Loucy (cell line): ENCODE data around the gene CFAP53.

Experiments
- H2AFZ ChIP-seq: fragments of 200-600 bp; sonication (generic); 2 replicates; pipeline ENCODE4 v1.6.0; 2016; ENCODE audit warnings: antibody characterized with exemption, mild to moderate bottlenecking, low read length, moderate library complexity
- H3F3A ChIP-seq: fragments of 200-600 bp; 2 replicates; pipeline ENCODE4 v1.6.0; 2016; ENCODE audit warnings: antibody characterized with exemption, low read depth, mild to moderate bottlenecking
- H3K27me3 ChIP-seq: fragments of 200-600 bp; sonication (generic); 2 replicates; pipeline ENCODE4 v1.6.1; 2014; ENCODE audit warnings: low read length, mild to moderate bottlenecking; ENCODE audit not compliant: insufficient read depth, poor library complexity, severe bottlenecking
- H3K36me3 ChIP-seq: fragments of 200-600 bp; sonication (generic); 2 replicates; pipeline ENCODE4 v1.6.1; 2016; ENCODE audit warnings: low read length; ENCODE audit not compliant: insufficient read depth
- H3K4me1 ChIP-seq: fragments of 200-600 bp; sonication (generic); 2 replicates; pipeline ENCODE4 v1.5.1; 2014; ENCODE audit warnings: low read length, mild to moderate bottlenecking; ENCODE audit not compliant: insufficient read depth, poor library complexity, severe bottlenecking
- H3K4me2 ChIP-seq: fragments of 200-600 bp; sonication (generic); 2 replicates; pipeline ENCODE4 v1.6.0; 2014; ENCODE audit warnings: antibody characterized with exemption, low read length, low read depth, mild to moderate bottlenecking; ENCODE audit not compliant: poor library complexity, severe bottlenecking
- H3K4me3 ChIP-seq: fragments of 200-600 bp; sonication (generic); 2 replicates; pipeline ENCODE4 v1.5.1; 2014; ENCODE audit warnings: low read length, mild to moderate bottlenecking, mixed read lengths; ENCODE audit not compliant: poor library complexity, severe bottlenecking
- H3K79me2 ChIP-seq: fragments of 200-600 bp; sonication (generic); 2 replicates; pipeline ENCODE4 v1.6.1; 2014; ENCODE audit warnings: low read length; ENCODE audit not compliant: insufficient read depth
- H3K9ac ChIP-seq: fragments of 200-600 bp; sonication (generic); 2 replicates; pipeline ENCODE4 v1.6.0; 2014; ENCODE audit warnings: mild to moderate bottlenecking, low read depth, low read length, moderate library complexity; ENCODE audit not compliant: poor library complexity, severe bottlenecking
- H3K9me2 ChIP-seq: fragments of 200-600 bp; sonication (generic); replicated peaks from 2 replicates; pipeline ENCODE4 v1.6.1; 2016; ENCODE audit warnings: low read depth, low read length, mixed read lengths
- H3K9me3 ChIP-seq: fragments of 200-600 bp; sonication (generic); 2 replicates; pipeline ENCODE4 v1.6.1; 2014; ENCODE audit warnings: mild to moderate bottlenecking, antibody characterized with exemption, low read length, low read depth; ENCODE audit not compliant: insufficient read depth
- H4K20me1 ChIP-seq: fragments of 200-600 bp; sonication (generic); 2 replicates; pipeline ENCODE4 v1.6.0; 2014; ENCODE audit warnings: antibody characterized with exemption, low read length, mild to moderate bottlenecking; ENCODE audit not compliant: insufficient read depth, poor library complexity, severe bottlenecking
- EZH2phosphoT487 ChIP-seq: fragments of 200-600 bp; IDR thresholded peaks from 2 replicates; pipeline ENCODE4 v1.6.1; 2018; ENCODE audit warnings: antibody characterized with exemption, mild to moderate bottlenecking, moderate library complexity, borderline replicate concordance
- TF ChIP-seq, protein P1 (sequence below): fragments of 200-600 bp; sonication (generic); conservative IDR thresholded peaks from 2 replicates; pipeline ENCODE4 v1.5.1; 2014; ENCODE audit warnings: mild to moderate bottlenecking, antibody characterized with exemption, low read length

Gene CFAP53

DNA sequence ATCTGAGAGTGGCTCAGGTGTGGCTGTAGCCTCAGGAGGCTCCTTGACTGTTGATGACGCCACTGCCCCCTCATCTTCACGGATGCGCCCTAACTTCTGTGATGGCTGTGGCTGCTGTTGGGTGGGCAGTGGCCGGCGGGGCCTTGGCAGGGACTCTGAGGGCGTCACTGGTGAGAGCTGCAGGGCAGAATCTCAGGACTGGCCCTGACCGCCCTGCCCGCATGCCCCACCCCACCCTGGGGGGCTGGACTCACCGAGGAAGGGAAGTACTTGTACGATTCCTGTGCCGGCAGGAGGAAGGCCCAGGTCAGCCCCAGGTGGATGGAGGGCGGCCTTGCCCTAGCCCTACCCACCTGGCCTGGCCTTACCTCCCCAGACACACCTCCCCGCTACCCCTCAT lies 18.8 kb upstream of the CFAP53 start:
- H3F3A ChIP-seq: no peaks in the 10 kb centered on the region
- no peak overlapping the region for H2AFZ ChIP-seq
- H4K20me1 ChIP-seq: peaks cover 5% of the 10 kb centered on the region
- peaks cover 49% of the 10 kb centered on the region for H3K79me2 ChIP-seq
- no peaks in the 10 kb centered on the region for H3K27me3 ChIP-seq
- peaks cover 18% of the 10 kb centered on the region for H3K4me1 ChIP-seq
- H3K9ac ChIP-seq: no peak overlapping the region
- TF ChIP-seq, protein P1, sequence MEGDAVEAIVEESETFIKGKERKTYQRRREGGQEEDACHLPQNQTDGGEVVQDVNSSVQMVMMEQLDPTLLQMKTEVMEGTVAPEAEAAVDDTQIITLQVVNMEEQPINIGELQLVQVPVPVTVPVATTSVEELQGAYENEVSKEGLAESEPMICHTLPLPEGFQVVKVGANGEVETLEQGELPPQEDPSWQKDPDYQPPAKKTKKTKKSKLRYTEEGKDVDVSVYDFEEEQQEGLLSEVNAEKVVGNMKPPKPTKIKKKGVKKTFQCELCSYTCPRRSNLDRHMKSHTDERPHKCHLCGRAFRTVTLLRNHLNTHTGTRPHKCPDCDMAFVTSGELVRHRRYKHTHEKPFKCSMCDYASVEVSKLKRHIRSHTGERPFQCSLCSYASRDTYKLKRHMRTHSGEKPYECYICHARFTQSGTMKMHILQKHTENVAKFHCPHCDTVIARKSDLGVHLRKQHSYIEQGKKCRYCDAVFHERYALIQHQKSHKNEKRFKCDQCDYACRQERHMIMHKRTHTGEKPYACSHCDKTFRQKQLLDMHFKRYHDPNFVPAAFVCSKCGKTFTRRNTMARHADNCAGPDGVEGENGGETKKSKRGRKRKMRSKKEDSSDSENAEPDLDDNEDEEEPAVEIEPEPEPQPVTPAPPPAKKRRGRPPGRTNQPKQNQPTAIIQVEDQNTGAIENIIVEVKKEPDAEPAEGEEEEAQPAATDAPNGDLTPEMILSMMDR: no peak
- TF ChIP-seq EZH2phosphoT487: no peak
- H3K9me2 ChIP-seq: no peaks in the 10 kb centered on the region
- no peak overlapping the region for H3K4me2 ChIP-seq
- no peak overlapping the region for H3K4me3 ChIP-seq
- H3K9me3 ChIP-seq: no peaks in the 10 kb centered on the region
- H3K36me3 ChIP-seq: peaks cover 29% of the 10 kb centered on the region; the same call in 1 of the 2 replicates

DNA sequence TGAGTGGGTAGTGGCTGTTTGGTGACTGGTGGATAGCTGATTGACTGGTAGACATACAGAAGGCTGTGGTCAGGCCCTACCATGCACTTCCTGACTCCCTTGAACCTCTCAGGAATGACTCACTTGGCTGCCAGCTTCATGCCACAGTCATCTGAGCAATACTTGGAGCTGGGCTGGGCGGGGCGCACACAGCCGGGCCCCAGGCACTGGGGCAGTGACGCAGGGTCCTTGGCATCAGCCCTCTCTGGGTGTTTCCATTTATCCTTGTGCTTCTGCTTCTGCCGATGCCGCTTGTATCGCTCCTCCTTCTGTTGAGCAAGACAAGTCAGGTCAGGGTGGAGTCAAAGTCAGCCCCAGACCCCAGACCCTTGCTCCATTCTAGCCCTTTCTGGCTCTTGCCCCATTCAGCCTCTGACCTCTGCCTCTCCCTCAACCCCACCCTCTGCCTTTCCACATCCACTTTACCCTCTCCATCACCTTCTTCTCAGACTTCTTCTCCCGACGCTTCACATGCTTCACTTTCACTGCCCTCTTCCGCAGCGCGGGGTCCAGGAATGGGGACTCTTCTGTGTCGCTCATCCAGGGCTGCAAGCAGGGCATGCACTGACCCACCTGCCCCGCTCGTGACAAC lies 18.1 kb upstream of the CFAP53 start:
- H2AFZ ChIP-seq: no peak overlapping the region
- no peaks in the 10 kb centered on the region for H3K27me3 ChIP-seq
- H3F3A ChIP-seq: no peaks in the 10 kb centered on the region
- TF ChIP-seq, protein P1: no peak
- no peak for TF ChIP-seq EZH2phosphoT487
- peaks cover 25% of the 10 kb centered on the region for H3K4me1 ChIP-seq
- peaks cover 56% of the 10 kb centered on the region for H3K79me2 ChIP-seq
- no peak overlapping the region for H3K4me3 ChIP-seq
- no peak overlapping the region for H3K4me2 ChIP-seq
- H3K9me3 ChIP-seq: no peaks in the 10 kb centered on the region
- peaks cover 29% of the 10 kb centered on the region; the same call in 1 of the 2 replicates for H3K36me3 ChIP-seq
- no peak overlapping the region for H3K9ac ChIP-seq
- H3K9me2 ChIP-seq: no peaks in the 10 kb centered on the region
- H4K20me1 ChIP-seq: peaks cover 11% of the 10 kb centered on the region

DNA sequence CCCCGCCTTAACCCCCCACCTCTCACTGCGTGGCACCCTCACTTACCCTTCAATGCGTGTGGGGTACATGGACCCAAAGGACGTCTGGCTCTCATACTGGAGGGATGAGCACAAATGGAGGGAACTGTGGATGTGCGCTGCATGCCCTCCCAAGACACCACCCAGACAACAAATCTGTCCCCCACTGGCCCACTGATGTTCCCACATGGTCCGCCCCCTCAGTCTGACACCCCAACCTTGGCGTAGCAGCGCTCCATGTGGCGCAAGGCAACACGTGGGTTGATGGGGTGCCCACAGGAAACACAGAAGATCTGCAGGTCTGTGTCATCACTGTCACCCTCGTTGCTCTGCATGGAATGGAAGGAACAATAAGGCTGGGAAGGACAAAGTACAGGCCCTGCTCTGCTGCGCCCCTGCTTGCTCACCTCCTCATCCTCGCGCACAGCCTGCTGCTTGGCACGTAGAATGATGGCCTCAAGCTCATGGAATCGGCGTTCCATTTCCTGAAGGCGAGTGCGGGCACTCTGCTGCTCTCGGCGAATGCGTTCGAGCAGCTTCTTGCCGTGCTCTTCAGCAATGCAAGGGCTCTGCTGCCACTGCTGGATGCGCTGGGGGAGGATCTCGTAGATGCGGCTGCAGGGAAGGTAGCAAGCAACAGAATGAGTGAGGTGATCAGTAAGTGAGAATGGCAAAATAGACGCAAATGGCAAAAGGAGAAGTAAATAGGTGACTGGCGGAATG lies 17.3 kb upstream of the CFAP53 start:
- H3K79me2 ChIP-seq: peaks cover 63% of the 10 kb centered on the region
- H3K36me3 ChIP-seq: peaks cover 29% of the 10 kb centered on the region; the same call in 1 of the 2 replicates
- H3K9me3 ChIP-seq: no peaks in the 10 kb centered on the region
- peaks cover 19% of the 10 kb centered on the region for H4K20me1 ChIP-seq
- no peak overlapping the region for H3K4me3 ChIP-seq
- H3K27me3 ChIP-seq: no peaks in the 10 kb centered on the region
- H3K4me2 ChIP-seq: no peak overlapping the region
- no peak overlapping the region for H3K9ac ChIP-seq
- no peak for TF ChIP-seq EZH2phosphoT487
- TF ChIP-seq, protein P1: no peak
- H3K9me2 ChIP-seq: no peaks in the 10 kb centered on the region
- no peaks in the 10 kb centered on the region for H3F3A ChIP-seq
- peaks cover 32% of the 10 kb centered on the region for H3K4me1 ChIP-seq
- no peak overlapping the region for H2AFZ ChIP-seq
